ENCODE data around the gene B9D2. TPM values are rescaled to one million over a fixed set of nuclear protein-coding genes. Genes with fewer than 3 reads are reported as not detected.

B9D2 gene
- polyA plus RNA-seq, 3 donors = 12.2 to 32.5 (median 25.1) TPM

DNA sequence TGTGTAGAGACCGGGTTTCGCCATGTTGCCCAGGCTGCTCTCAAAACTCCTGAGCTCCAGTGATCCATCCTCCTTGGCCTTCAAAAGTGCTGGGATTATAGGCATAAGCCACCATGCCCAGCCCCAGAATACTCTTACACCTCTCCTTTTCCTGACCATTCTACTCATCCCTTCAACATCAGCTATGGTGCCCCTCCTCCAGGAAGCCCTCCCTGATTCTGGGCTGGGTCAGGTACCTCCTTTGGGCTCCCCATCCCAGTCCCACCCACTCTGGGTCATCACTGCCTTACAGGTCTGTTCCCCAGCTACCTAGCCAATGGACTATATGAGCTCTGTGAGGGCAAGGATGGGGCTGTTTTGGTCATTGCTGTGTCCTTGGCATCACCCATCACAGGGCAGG, 19.8 kb downstream of the B9D2 start:
- Histone ChIP-seq H2AFZ (ENCODE audit: insufficient read depth, low read depth, low read length, poor library complexity, severe bottlenecking) (no peak overlapping the region), H3K36me3 (replicated peaks in 1 of 2; ENCODE audit: control insufficient read depth in 1 of 2, insufficient read depth in 2 of 2, low read length in 2 of 2) (peaks cover 72 to 91% of the 10 kb centered on the region in 2 donors), H3K79me2 (ENCODE audit: insufficient read depth, low read length) (peaks cover 95% of the 10 kb centered on the region), H3K27ac (ENCODE audit: low read depth in 1 of 2, low read length in 2 of 2) (peak overlapping the region in 1 of 2 donors; percentile 24), H3K9me3 (replicated peaks in 1 of 2; ENCODE audit: control insufficient read depth in 1 of 2, insufficient read depth in 1 of 2, low read length in 2 of 2) (no peaks in the 10 kb centered on the region), H3K9ac (ENCODE audit: insufficient read depth, low read length, poor library complexity, severe bottlenecking) (no peak overlapping the region), H3K4me1 (ENCODE audit: control insufficient read depth in 1 of 2, insufficient read depth in 2 of 2, low read length in 2 of 2) (peaks cover 38 to 47% of the 10 kb centered on the region in 2 donors), H3K27me3 (ENCODE audit: control insufficient read depth in 2 of 2, insufficient read depth in 2 of 2, low read length in 2 of 2) (no peaks in the 10 kb centered on the region), H3K4me3 (replicated peaks in 1 of 3; ENCODE audit: low read depth in 2 of 3, low read length in 3 of 3) (no peak overlapping the region), H3K4me2 (replicated peaks; ENCODE audit: extremely low read depth, low read length, poor library complexity, severe bottlenecking) (no peak overlapping the region), H4K20me1 (ENCODE audit: insufficient read depth, low read length) (peaks cover 98% of the 10 kb centered on the region)
- Mint-ChIP-seq H3K9me3 (no peaks in the 10 kb centered on the region), H3K4me1 (peaks cover 59% of the 10 kb centered on the region), H3K27me3 (ENCODE audit: low read depth in 3 of 3) (no peaks in the 10 kb centered on the region), H3K27ac (peak overlapping the region in 3 of 7 donors; percentile 41 to 69 (median 62)), H3K36me3 (peaks cover 72 to 95% of the 10 kb centered on the region in 2 donors), H3K4me3 (no peak overlapping the region)
- DNase-seq = no peak
- intact Hi-C loops (cut with micrococcal nuclease) = no loop called here
- no CpG with 5 or more reads among the region's 2 CpGs for WGBS (ENCODE audit: insufficient coverage)
- TF ChIP-seq, protein P1, sequence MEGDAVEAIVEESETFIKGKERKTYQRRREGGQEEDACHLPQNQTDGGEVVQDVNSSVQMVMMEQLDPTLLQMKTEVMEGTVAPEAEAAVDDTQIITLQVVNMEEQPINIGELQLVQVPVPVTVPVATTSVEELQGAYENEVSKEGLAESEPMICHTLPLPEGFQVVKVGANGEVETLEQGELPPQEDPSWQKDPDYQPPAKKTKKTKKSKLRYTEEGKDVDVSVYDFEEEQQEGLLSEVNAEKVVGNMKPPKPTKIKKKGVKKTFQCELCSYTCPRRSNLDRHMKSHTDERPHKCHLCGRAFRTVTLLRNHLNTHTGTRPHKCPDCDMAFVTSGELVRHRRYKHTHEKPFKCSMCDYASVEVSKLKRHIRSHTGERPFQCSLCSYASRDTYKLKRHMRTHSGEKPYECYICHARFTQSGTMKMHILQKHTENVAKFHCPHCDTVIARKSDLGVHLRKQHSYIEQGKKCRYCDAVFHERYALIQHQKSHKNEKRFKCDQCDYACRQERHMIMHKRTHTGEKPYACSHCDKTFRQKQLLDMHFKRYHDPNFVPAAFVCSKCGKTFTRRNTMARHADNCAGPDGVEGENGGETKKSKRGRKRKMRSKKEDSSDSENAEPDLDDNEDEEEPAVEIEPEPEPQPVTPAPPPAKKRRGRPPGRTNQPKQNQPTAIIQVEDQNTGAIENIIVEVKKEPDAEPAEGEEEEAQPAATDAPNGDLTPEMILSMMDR (IDR thresholded peaks at IDR 0.05) = no peak

DNA sequence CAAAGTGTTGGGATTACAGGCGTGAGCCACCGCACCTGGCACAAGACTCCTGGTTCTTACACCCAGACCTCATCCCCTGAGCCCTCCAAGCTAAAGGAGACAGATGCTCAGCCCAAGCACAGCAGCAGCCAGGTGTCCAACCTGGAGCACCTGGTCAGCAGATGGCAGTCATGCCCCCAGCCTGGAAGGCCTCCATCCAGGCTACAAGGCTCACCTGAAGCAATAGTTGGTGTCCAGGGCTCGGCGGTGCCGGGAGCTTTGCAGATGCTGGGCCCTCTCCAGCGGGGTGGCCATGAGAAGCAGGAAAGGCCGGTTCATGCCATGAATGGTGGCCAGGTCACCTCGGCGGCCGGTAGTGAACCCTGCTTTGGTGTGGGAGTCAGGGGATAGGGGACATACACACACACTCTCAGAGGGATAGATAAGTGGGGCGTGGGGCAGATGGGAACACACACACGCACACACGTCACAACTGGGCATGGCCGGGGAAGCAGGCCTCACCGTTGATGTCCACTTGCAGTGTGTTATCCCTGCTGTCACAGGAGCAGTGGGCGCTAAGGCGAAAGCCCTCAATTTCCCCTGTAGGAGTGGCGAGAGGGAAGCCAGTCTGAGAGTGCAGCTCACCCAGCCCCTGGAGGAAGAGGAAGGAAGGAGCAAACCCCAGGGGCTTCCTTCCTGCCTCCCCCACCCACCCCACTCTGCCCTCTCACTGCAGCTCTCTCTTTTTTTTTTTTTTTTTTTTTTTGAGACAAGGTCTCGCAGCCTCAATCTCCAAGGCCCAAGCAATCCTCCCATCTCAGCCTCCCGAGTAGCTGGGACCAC, 22.1 kb downstream of the B9D2 start:
- Mint-ChIP-seq H3K27me3 (ENCODE audit: low read depth in 3 of 3) (no peaks in the 10 kb centered on the region), H3K4me1 (peaks cover 60% of the 10 kb centered on the region), H3K9me3 (no peaks in the 10 kb centered on the region), H3K4me3 (peak overlapping the region; percentile 48 to 63), H3K27ac (peak overlapping the region; percentile 4 to 84 (median 70)), H3K36me3 (peaks cover 68 to 97% of the 10 kb centered on the region in 2 donors)
- H3K36me3 ChIP-seq (replicated peaks in 1 of 2; ENCODE audit: control insufficient read depth in 1 of 2, insufficient read depth in 2 of 2, low read length in 2 of 2) = peaks cover 71 to 93% of the 10 kb centered on the region in 2 donors
- no peaks in the 10 kb centered on the region for H3K27me3 ChIP-seq (ENCODE audit: control insufficient read depth in 2 of 2, insufficient read depth in 2 of 2, low read length in 2 of 2)
- H3K27ac ChIP-seq (ENCODE audit: low read depth in 1 of 2, low read length in 2 of 2) = peak overlapping the region; percentile 27 to 68
- TF ChIP-seq, protein P1 (IDR thresholded peaks at IDR 0.05) = peak; percentile 14
- H4K20me1 ChIP-seq (ENCODE audit: insufficient read depth, low read length) = peaks cover 98% of the 10 kb centered on the region
- H3K79me2 ChIP-seq (ENCODE audit: insufficient read depth, low read length) = peaks cover 97% of the 10 kb centered on the region
- no peak overlapping the region for H2AFZ ChIP-seq (ENCODE audit: insufficient read depth, low read depth, low read length, poor library complexity, severe bottlenecking)
- peak overlapping the region; percentile 15 for H3K9ac ChIP-seq (ENCODE audit: insufficient read depth, low read length, poor library complexity, severe bottlenecking)
- H3K4me1 ChIP-seq (ENCODE audit: control insufficient read depth in 1 of 2, insufficient read depth in 2 of 2, low read length in 2 of 2) = peaks cover 33 to 49% of the 10 kb centered on the region in 2 donors
- peak overlapping the region; percentile 60 for H3K4me2 ChIP-seq (replicated peaks; ENCODE audit: extremely low read depth, low read length, poor library complexity, severe bottlenecking)
- peak in 2 of 3 donors; percentile 45 to 55 for DNase-seq
- no peaks in the 10 kb centered on the region for H3K9me3 ChIP-seq (replicated peaks in 1 of 2; ENCODE audit: control insufficient read depth in 1 of 2, insufficient read depth in 1 of 2, low read length in 2 of 2)
- 51% methylated on average over 9 of the region's 20 CpGs for WGBS (ENCODE audit: insufficient coverage)
- intact Hi-C loops (cut with micrococcal nuclease) = no loop called here
- peak overlapping the region in 1 of 3 experiments; percentile 58 for H3K4me3 ChIP-seq (replicated peaks in 1 of 3; ENCODE audit: low read depth in 2 of 3, low read length in 3 of 3)
